Glomerular visceral epithelial cell (primary cell): ENCODE measurements around the gene SLC9A3.
"Not testable (repeated sequence)": the region's sequence is repeated elsewhere in the genome, so short reads cannot be mapped to it uniquely, and the experiment has no call there.

Experiments
- DNase-seq: peaks from one replicate; pipeline ENCODE4 v3.0.0-alpha.2; 2016; ENCODE audit errors: extremely low spot score

SLC9A3 gene

GRCh38 chr5:524234-524972 is at the start of gene SLC9A3:
Gene SLC9A3, minus strand, starts transcription at chr5:524449.
- DNase-seq: no peak

DNA sequence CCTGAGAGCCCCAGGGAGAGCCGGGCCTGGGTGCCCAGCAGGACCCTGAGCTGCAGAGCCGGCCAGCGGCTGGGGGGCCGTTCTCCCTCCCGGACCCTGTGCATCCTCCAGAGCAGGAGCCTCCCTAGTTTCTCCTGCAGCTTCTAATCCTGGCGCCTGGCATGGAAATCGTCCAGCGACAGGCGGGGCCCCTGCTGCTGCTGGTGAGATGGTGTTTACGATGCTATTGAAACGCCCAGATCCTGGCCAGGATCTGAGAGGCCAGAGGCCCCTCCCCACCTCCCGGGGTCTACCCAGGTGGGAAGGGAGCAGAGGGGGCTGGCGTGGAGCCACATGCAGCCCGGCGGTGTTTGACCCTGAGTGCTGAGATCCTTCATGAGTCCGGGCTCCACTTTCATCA is 49.7 kb upstream of the SLC9A3 start:
- no peak for DNase-seq

GRCh38 chr5:573206-573605 is 49.0 kb upstream of the SLC9A3 start:
- DNase-seq: no peak

GRCh38 chr5:572398-573019 is 48.3 kb upstream of the SLC9A3 start:
- DNase-seq: no peak

DNA sequence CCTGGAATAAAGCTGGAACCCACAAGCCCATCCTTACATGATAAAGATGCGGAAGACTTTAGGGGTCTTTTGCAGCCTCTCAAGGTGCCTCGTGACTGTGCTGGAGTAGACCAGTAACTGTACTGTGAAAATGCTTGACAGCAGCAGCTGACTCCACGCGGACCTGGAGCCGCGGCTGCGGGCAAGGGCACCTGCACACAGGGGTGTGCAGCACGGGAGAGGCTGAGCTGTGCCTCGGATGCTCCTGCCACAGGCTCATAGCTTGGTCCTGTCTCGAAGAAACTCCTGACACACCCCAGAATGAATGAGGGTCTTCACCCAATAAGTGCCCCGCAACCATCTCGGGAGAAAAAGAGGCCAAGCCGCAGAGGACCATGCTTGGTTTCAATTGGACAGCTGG is 47.5 kb upstream of the SLC9A3 start:
- no peak for DNase-seq

GRCh38 chr5:570886-571285 is 46.6 kb upstream of the SLC9A3 start:
- DNase-seq: no peak

- DNase-seq: no peak
Measured at GRCh38 chr5:570446-570845, 46.2 kb upstream of the SLC9A3 start.

DNA sequence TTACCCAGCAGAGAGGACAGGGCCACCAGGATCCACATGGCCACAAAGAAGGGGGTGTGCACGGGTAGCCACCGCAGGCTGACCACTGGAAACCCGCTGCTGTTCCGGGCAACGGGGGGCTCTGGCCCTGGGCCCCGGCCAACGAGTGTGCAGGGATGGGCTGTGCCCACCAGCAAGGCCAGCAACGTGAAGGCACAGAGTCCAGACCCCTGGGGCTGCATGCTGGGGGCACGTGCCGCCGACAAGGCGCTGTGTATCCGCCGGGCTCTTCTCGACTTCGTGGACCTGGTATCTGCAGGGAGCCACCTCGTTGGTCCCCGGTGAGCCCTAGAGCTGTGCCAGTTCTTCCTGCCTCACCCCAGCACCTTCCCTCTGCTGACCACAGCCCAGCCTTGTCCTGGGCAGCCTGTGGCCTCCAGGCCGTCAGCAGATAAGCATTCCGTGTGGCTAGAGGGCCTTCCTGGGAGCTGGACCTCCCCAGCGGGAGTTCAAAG is 45.7 kb upstream of the SLC9A3 start:
- DNase-seq: no peak

- DNase-seq: no peak
Measured at GRCh38 chr5:569358-569867, 45.2 kb upstream of the SLC9A3 start.

- DNase-seq: no peak
Measured at GRCh38 chr5:568809-569208, 44.6 kb upstream of the SLC9A3 start.

DNA sequence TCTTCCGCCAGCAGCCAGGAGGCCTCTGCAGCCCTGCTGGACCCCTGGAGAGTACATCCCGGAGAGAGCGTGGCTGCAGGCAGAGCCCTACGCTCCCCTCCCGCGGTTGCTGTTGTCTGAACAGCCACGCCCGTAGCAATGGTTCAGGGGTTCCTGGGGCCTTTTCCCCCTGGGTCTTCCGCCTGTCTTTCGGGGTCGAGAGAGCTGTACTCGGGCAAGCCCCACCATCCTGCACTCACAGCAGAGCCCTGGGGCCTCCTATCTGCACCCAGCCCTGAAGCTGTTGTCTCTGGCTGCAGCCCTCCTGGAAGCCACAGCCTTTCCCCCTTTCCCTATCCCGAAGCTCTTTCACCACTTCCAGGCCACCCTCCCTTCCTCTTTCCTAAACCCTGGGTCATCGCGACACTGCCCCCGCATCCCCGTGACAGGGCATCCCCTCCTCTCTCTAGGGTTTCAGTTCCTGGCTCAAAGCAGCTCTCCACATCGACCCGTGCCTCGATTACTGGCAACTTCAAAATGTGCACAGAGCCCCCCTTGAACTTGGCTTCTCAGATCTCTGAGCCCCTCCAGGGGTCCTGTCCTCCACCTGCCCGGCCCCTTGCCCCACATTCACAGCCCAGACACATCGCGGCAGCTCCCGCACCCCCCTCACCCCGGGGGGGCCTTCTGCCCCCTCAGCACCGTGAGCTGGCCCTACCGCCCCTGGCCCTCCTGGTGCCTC is 44.0 kb upstream of the SLC9A3 start:
- DNase-seq: no peak

DNA sequence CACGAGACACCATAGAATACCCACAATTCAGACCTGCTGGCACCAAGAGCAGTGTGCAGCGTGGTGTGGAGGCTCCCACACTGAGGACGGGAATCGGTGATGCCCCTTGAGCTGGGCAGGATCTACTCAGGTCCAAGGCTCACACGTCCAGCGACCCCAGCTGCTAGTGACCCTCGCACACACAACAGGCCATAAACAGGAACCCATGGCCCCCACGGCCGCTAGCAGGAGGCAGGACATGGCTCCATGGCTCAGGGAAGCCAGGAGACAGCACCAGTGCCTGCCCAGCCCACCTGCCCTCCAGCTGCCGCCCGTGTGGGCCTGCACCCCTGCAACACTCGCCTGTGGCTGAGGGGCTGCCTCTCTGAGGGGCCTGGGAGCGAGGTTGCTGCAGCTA is 43.4 kb upstream of the SLC9A3 start:
- DNase-seq: no peak

GRCh38 chr5:566636-567309 is 42.5 kb upstream of the SLC9A3 start:
- DNase-seq: no peak

DNA sequence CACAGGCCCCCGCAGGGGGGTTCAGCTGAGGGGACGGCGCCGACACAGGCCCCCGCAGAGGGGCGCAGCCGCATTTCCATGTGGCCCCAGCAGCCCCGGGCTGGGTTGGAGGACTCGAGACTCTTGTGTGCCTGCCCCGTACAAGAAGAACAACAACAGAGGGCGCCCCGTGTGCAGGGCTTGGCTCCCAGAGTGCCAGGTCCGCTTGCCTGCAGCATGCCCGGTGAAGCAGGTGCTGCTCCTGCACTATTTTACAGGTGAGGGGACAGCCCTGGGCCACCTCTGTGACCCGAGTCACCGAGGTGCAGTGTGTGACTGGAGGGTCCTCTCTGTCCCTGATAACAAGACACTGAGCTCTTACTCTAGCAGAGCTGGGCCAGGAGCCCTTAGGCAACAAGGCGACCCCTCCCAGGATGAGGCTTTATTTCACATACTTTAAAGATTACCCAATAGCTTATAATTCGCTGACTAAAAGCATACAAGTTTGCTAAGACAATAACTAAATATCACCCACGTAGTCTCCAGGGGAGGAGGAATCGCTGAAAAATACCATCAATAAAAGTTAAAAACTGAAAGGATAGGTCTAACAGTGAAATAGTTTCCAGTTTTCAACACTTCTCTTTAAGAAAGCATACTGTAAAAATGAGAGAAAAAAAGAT is 41.7 kb upstream of the SLC9A3 start:
- DNase-seq: no peak

- no peak for DNase-seq
Measured at GRCh38 chr5:561408-561807, 37.2 kb upstream of the SLC9A3 start.

DNA sequence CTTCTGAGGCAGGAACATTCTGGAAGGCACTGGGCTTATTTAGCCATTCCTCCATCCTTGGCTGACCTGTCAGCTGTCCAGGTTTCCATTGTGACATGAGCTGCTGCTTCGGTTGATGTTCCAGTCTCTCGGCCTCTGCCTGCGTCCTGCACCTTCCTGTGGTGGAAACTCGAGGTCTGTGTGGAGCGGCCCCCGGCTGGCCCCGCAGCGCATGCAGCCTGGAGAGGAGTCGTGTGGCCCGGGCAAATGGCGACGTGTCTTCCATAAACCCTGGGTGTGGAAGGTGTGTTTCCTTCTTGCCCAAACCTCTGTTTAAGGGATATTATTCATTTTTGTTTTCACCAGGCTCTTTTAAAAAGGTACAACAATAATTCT is 36.5 kb upstream of the SLC9A3 start:
- DNase-seq: no peak

DNA sequence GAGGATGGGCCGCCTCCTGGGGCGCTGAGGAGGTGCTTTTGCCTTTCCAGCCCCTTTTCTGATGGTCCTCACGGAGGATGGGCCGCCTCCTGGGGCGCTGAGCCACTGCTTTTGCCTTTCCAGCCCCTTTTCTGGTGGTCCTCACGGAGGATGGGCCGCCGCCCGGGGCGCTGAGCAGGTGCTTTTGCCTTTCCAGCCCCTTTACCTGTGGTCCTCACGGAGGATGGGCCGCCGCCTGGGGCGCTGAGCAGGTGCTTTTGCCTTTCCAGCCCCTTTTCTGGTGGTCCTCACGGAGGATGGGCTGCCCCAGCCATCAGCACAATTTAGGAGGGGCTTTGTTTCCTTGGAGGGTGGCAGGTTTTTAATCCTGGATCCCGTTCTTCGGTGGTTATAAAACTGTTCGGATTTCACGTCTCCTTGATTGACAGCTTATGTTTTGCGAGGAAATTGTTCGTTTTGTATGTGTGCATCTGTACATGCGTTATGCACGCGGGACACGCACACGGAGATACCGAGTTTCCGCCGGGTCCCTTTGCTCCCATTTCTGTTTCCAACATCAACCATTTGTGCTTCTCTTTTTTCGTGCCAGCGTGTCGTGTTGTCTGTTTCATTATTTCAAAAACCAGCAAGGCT is 34.7 kb upstream of the SLC9A3 start:
- no peak for DNase-seq

DNA sequence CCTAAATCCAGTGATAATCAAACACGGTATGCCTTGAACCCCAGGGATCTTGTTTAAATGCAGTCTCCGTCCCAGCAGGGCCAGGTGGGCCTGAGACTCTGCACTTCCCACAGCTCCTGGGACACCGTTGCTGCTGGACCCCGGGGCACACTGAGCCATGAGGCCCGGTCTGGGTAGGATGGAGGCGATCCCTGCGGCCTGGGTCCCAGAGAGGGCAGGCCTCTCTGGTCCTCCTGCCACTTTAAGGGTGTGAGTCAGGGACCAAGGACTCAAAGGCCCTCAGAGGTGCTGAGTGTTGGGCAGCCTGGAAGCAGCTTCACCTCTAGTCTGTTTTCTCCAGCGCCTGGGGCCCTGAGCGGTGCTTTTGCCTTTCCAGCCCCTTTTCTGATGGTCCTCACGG is 34.1 kb upstream of the SLC9A3 start:
- DNase-seq: no peak

DNA sequence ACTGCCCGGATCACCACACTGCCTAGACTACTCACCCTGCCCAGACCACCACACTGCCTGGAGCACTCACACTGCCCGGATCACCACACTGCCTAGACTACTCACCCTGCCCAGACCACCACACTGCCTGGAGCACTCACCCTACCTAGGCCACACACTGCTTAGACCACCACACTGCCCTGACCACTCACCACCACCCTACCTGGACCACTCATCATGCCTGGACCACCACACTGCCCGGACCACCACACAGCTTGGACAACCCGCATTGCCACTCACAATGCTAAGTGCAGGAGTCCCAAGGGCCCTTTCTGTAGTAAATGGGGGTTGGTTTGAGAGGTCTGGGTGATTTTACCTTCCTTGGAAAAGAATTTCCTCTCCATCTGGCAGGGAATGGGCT is 33.7 kb upstream of the SLC9A3 start:
- DNase-seq: not testable (repeated sequence)

- DNase-seq: no peak
Measured at GRCh38 chr5:556909-557441, 32.7 kb upstream of the SLC9A3 start.

DNA sequence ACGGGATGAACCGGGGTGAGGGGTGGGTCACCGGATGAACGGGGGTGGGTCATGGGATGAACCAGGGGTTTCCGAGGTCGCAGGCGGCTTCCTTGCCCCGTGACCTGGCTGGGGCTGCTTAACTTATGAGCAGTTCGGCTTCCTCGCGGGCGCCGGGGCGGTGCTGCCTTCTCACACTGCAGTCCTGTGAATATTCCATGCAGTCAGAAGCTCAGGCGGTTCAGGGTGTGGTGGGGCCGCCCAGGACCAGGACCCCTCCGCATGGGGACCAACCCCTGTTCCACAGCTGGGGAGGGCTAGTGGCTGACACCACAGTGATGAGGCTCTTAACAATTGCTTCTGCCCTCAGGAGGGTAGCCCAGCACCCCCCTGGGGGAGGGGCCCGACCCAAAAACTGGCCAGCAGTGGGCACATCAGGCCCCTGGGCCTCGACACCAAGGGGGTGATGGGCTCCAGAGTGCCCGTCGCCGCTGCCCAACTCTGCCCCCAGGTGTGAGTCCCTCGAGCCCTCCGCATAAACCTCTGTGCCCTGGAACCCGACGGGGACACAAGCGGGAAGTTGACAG is 30.9 kb upstream of the SLC9A3 start:
- DNase-seq: no peak
